HG02678 (cell line): ENCODE data around the gene ABHD17A.

ENCODE experiments used
- ATAC-seq: cut with Tn5 transposase; IDR thresholded peaks from one replicate; pipeline ENCODE4 v1.9.1; 2021; ENCODE audit warnings: mild to moderate bottlenecking, moderate library complexity; ENCODE audit not compliant: unreplicated experiment

The ABHD17A gene

GRCh38 chr19:1865172-1866010, 19.9 kb downstream of the ABHD17A start:
- no peak for ATAC-seq

- ATAC-seq, result peak; percentile 24
These were observed 20.7 kb downstream of the ABHD17A start for GRCh38 chr19:1864480-1865171.

GRCh38 chr19:1863638-1864479, 21.4 kb downstream of the ABHD17A start:
- peak; percentile 61 for ATAC-seq

- ATAC-seq, result no peak
These were observed 22.0 kb downstream of the ABHD17A start, which contains the start of gene KLF16 for GRCh38 chr19:1863328-1863637. Gene KLF16 (minus strand): TSS chr19:1863579. CDS start chr19:1863497, 82 bp downstream.

- ATAC-seq, result peak; percentile 2
These were observed 22.6 kb downstream of the ABHD17A start for GRCh38 chr19:1862424-1863327.

GRCh38 chr19:1862068-1862423, 23.2 kb downstream of the ABHD17A start:
- no peak for ATAC-seq

- no peak for ATAC-seq
These were observed 23.7 kb downstream of the ABHD17A start for GRCh38 chr19:1861599-1862031.

GRCh38 chr19:1860821-1861598, 24.3 kb downstream of the ABHD17A start:
- no peak for ATAC-seq

GRCh38 chr19:1860042-1860775, 25.1 kb downstream of the ABHD17A start:
- no peak for ATAC-seq

GRCh38 chr19:1859331-1859781, 25.9 kb downstream of the ABHD17A start:
- ATAC-seq, result no peak

- no peak for ATAC-seq
These were observed 26.7 kb downstream of the ABHD17A start for GRCh38 chr19:1858412-1859081.

GRCh38 chr19:1857648-1858326, 27.5 kb downstream of the ABHD17A start:
- no peak for ATAC-seq

- ATAC-seq, result no peak
These were observed 28.3 kb downstream of the ABHD17A start for GRCh38 chr19:1856698-1857603.

- ATAC-seq, result no peak
These were observed 29.0 kb downstream of the ABHD17A start for GRCh38 chr19:1856345-1856697.

GRCh38 chr19:1855828-1856255, 29.5 kb downstream of the ABHD17A start:
- ATAC-seq, result no peak

GRCh38 chr19:1855040-1855827, 30.1 kb downstream of the ABHD17A start:
- peak; percentile 61 for ATAC-seq
